Activated T-cell treated with anti-CD3 and anti-CD28 coated beads for 24 hours (primary cell): ENCODE data around the gene CACNA1I.

Experiments used
- DNase-seq: peaks from one replicate; pipeline ENCODE4 v3.0.0-alpha.2; 2020; ENCODE audit warnings: low read depth

Gene CACNA1I

DNA sequence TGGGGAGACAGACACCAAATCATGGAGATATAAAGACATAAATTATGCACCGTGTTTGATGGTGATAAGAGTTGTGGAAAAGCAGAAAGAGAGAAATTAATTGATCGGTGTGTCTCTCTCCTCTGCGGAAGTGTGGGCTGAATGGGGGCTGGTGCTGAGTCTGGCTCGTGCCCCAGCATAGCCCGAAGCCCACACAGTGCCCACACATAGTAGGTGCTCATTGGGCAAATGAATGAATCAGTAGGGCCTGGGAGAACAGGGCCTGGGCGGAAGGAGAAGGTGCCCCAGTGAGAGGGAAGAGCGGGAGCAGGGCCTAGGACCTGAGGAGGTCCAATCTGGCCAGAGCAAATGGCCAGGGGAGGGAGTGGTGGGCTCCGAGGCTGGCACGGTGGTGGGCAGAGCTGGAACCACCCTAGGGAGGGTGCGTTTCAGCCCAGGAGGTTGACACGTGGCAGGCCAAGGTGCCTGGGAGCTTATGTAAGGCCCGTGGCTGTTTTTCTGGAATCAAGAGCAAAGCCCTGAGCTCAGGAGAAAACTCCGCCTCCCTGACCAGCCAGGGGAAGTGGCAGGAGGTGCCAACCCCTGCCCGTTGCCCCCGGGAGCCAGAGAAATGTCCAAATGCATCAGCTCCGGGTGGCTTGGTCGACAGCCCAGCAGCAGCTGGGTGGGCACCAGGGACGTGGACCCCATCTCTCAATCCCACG is 2.1 kb upstream of the CACNA1I start:
- DNase-seq, result no peak

DNA sequence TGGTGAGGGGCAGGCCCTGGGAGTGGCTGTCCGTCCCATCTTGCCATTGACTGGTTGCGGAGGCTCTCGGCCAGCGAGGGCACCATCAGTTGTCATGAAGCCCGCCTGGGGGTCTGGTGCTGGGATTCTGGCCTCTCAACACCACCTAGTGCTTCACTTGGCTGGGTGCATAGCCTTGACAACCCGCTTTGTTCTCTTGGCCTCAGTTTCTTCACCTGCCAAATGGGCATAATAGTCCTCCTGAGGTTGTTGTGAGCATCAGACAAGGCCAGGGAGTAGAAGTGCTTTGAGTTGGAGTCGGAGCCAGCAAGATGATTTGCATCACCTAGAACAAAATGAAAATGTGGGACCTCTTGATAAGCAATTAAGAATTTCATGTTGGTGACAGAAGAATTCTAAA is 1.5 kb upstream of the CACNA1I start:
- no peak for DNase-seq

DNA sequence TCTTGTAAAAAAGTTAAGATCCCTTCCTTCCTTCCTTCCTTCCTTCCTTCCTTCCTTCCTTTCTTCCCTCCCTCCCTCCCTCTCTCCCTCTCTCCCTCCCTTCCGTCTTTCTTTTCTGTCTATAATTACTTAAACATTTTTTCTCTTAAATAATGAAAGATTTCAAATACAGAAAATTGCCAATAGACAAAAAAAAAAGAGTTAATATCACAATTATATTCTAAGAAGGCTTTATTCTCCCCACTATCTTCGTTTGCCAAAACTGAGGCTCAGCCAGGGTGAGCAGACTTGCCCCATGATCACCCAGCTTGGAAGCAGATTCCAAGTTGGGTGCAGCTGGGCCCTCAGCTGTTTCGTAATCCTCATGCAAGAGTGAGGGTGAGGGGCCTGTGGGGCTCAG is 327 bp upstream of the CACNA1I start:
- no peak for DNase-seq

DNA sequence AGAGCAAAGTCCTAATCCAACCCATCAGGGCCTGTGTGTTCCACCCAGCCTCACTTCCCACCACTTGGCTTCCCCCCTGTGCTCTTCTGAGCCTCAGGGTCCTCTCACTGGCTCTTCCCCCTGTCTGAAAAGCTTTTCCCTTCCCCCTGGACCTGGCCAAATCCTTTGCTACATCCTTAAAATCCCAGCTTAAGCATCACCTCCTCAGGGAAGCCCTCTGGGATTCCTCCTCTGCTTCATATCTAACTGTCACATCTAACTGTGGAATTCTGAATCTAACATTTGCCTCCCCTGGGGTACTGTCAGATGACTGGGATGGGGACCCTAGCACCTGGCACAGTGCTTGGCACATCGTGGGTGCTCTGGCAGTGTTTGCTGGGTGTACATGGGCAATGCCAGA is 985 bp downstream of the CACNA1I start:
- no peak for DNase-seq

DNA sequence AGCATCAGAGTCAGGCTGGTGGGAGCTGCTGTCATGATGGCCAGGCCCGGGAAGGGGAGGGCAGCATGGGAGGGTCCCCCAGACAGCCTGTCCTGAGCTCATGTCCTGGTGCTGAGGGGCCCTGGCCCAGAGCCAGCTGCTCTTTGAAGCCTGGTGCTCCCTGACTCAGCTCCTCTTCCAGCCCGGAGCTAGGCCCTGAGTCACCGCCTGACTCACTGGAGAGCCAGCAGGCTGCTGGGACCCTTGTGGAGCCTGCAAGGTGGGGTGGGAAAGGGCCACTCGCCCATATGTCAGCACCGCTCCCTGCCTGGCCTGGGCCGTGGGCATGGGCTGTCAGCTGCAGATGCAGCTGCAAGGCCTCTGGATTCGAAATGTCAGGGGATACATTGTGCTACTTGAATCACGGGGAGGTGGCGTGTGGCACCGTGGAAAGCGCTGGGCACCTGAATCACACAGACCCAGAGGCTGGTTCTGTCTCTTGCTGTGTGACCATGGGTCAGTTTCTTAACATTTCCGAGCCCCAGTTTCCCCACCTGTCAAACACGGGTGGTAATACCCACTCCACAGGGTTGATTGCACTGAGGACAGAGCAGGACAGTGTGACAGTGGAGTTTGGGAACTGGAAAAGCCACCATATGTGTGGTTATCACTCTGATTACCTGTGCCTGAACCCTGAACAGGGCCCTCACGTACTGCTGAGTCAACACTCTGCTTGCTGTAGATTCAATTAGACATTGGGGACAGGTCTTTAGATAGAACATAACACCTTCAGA is 4.4 kb downstream of the CACNA1I start:
- DNase-seq, result no peak

DNA sequence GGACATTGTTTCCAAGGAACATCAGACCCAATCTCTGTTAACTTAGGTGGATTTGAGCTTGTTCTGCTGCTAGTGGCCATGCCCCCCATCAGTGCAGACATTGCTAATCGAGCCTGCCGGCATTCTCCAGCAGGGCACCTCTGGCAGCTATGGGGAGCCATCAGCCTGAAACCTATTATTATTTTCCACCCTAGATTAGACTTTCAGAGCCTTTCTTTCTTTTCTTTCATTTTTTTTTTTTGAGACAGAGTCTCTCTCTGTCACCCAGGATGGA is 4.9 kb downstream of the CACNA1I start:
- no peak for DNase-seq

- DNase-seq, result no peak
These were observed 5.5 kb downstream of the CACNA1I start for GRCh38 chr22:39576027-39576426.

GRCh38 chr22:39577366-39577765 is 6.8 kb downstream of the CACNA1I start:
- DNase-seq, result no peak

- DNase-seq, result no peak
These were observed 7.3 kb downstream of the CACNA1I start for GRCh38 chr22:39577900-39578299.

DNA sequence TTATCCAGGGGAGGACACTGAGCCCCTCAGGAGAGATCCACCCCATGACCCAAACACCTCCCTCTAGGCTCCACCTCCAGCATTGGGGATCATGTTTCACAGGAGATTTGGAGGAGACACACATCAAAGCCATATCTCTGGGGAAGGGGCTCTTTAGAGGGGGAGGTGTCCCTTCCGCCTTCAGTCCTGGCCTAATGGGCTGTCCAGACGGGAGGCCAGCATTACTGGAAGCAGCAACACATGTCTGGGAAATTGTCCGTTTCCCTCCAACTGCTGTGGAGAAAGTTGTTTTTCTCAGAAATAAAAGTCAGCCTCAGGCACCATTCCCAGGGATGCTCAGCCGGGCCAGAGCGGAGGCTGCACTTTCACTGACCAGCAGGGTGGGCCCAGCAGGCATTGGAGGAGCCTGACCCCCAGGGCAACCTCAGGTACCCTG is 9.5 kb downstream of the CACNA1I start:
- DNase-seq, result no peak

GRCh38 chr22:39580795-39581194 is 10.2 kb downstream of the CACNA1I start:
- no peak for DNase-seq

DNA sequence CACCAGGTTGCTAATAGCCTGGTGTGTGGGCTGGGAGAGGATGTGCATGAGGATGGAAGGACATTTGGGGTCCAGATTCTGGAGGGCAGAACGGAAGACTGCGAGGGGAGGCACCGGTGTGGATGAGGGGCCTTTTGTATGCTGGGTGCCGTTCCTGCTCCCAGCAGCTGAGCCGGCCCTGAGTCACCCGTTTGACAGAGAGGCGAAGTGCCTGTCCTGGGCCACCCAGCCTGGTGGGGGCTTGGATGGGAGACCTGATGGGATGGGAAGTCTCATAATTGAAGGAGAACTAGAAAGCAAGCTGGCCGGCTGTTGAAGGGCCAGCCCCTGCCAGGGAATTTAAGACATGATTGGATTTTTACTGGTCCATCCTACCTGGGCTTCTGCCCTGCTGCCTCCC is 10.8 kb downstream of the CACNA1I start:
- no peak for DNase-seq

DNA sequence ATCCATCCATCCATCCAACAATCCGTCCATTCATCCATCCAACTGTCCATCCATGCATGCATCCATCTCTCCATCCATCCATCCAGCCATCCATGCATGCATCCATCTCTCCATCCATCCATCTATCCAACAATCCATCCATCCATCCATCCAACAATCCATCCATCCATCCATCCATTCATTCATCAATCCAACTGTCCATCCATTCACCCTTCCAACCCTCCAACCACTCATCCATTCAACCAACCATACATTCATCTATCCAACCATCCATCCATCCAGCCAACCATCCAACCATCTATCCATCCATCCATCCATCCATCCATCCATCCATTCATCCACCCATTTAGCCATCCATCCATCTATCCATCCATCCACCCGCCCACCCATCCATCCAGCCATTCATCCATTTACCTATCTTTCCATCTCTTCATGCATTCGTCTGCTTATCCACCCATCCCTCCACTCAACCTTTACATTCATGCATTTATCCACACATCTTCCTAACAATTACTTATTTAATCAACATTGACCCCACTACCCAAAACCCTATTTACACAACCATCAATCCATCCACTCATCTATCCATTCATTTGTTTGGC is 12.6 kb downstream of the CACNA1I start:
- no peak for DNase-seq

DNA sequence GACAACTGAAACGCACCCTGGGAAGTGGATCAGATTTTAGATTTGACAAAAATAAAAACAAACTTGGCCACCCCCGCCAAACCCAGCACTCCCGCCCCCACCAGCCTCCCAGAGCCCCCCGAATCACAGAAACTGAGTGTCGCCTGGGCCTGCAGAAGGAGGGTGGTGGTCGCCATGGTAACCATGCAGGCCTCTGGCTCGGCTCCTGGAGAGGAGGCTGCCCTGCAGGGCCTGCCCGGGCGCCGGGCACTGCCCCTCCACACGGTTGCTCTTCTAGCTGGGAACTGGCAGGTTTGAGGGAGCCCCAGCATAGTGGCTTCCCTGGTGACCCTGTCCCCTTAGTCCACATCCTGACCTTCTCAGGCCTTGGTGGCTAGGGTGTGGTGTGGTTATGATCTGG is 19.3 kb downstream of the CACNA1I start:
- no peak for DNase-seq

DNA sequence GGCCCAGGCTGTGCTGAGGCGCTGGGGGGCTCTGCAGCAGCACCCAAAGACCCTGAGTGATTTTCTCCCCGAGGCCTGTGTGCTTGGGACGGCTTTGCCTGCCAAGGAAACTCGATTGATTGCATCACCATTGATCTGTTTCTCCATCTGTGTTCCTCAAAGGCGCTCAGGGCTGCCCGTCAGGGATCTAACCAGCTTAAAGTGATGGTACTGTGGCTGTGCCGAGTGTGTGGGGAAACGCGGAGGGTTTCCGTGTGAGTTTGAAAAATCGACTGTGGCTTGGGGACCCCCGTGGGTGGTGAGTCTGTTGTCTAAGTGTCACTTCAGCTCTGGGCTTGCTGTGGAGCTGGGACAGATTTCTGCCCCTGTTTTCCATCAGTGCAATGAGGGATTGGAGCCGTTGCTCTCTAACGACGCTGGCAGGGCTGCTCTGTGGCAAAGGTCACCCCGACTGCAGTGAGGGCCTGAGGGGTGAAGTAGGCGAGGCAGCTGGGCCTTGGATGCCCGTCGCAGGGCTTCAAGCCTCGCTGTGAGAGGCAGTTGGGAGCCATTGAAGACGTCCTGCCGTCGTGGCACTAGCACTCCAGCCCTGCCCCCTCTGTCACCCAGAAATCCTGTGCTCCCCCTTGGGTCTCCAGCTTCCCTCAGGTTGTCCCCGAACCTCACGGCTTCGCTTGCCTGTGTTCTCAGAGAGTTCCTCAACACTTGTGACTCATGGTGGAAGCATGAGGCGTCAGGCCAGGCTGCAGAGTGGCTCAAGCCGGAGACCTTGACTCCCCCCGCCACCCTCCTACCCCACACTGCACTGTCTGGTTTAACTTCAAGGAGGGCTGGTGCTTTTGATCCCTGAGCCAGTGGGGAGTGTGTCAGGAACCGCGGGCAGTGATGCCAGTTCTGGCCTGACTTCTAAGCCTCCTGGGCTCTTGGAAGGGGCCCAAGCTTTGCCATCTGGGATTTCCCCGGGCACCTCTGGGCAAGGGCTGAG is 21.8 kb downstream of the CACNA1I start:
- no peak for DNase-seq

DNA sequence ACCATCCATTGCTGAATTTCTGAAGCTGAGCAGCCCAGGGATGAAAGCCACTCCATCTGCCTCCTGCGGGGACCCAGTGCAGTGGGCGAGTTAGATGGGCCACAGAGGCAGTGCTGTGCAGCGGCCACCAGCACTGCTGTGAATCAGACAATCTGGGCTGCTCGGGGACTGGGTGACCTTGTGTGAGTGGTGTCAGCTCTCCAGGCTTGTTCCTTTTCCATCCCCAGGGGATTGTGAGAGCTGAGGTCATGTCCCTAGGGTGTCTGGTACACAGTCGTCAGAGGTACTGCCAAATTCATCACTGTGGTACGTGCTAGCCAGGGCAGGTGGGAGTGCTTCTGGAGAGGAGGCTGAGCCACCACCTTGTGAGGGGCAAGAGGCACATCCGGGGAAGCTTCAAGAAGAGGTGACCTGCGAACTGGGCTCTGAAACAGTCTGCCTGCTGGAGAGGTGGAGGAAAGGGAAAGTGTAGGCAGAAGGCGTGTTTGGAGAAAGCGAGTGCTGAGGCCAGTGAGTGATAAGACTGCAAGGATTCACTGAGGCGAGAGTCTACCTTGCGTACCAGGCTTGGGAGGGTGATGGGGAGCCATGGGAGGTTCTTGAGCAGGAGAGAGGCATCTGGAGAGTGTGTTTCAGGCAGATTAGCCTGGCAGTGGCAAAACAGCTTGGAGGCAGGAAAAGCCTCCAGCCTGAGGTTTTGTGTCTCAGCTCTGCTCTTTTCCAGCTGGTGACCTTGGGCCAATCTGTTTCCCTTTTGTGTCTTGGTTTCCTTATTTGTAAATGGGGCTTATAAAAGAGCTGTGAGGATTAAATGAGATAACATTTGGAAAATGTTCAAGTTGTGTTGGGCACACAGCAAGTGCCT is 22.7 kb downstream of the CACNA1I start:
- no peak for DNase-seq

DNA sequence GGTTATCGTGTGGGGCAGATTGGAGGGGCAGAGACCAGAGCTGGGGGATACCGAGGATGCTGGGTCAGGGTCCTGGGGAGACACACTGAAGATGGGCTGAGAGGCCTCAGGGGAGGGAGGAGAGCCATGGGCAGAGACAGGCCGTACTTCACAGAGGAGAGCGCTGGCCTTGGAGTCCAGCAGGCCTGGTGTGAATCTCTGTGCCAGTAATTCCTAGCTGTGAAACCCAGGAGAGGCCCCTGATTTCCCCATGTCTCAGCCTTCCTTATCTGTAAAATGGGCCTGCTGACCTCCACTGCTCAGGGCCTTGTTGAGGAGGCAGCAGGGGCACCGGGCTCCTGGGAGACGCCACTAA is 23.4 kb downstream of the CACNA1I start:
- no peak for DNase-seq

DNA sequence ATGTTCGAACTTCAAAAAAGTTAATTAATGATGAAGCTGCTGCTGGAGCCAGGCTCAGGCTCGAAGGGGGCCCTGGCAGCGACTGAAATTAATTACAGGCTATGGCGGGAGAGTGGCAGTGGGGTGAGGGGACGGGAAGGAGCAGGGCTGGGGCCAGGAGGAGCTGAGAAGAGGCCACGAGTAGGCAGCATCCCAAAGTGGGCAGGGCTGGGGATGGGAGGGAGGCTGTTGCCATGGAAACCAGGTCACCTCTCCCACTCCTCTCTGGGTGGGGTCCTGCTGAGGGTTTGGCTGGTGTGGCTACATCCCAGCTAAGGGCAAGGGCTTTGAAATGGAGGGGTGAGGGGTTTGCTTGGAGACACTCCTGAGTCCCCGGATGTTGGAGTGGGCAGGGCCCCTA is 23.9 kb downstream of the CACNA1I start:
- DNase-seq, result no peak

DNA sequence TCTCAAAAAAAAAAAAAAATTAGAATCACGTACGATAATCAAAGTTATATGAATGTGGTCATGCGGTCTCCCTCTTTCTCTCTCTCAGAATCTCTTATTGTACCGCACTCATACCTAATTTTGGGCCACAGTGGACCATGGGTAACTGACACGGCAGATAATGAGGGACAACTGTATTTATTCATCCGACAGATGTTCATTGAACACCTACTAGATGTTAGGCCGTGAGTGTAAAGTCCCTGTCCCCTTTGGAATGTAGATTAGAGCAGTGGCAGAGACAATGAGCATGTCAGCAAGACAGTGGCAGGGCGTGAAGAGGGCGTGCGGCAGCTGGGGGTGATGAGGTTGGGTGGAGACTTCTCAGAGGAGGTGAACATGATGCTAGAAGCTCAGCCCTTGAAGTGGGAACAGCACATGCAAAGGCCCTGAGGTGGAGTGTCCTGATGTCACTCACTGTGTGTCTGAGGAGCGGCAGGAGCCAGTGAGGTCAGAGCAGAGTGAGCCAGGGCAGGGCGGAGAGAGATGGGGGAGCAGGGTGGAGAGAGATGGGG is 25.1 kb downstream of the CACNA1I start:
- DNase-seq, result no peak

GRCh38 chr22:39596601-39597000 is 26.0 kb downstream of the CACNA1I start:
- no peak for DNase-seq

DNA sequence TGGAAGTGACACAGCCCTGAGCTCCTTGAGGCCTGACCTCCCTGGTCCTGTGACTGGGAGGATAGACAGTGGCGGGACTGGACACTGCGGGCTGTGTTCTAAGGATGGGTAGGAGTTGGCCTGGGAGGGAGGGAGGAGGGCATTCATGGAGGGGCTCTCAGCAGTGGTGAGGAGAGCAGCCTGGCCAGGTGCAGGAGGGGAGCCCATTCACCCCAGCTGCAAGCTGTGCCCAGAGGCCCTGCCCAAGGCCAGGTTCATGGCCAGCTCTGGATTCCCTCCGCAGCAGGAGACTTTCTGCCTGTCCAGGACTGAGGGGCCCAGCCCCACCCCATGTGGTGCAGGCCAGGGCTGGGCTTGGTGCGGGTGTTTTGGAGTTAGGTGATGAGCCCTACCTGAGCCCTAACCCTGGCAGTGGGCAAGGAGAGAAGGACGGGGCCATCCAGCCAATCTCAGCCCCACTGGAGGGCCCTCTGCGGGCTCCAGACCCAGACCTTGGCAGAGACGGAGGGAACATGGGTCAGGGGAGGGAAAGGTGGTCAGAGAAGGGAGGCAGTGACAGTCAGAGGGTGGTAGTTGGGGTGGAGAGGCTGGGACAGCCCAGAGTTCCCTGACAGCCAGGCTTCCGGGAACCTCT is 26.8 kb downstream of the CACNA1I start:
- no peak for DNase-seq
